ENCODE measurements around the gene CELSR1. TPM values are rescaled to one million over a fixed set of nuclear protein-coding genes. Genes with fewer than 3 reads are reported as not detected.

The CELSR1 gene
- total RNA-seq, 2 donors from 2014 or later = 0.14 to 0.45 TPM

GRCh38 chr22:46490538-46490937 is 46.9 kb downstream of the CELSR1 start:
- H3K27me3 Mint-ChIP-seq = peaks cover 0 to 5% of the 10 kb centered on the region in 2 donors
- ATAC-seq (no peak), DNase-seq (ENCODE audit: low spot score) (no peak)
- H3K27ac Mint-ChIP-seq = no peak overlapping the region
- no peak overlapping the region for H3K4me3 Mint-ChIP-seq
- peaks cover 0 to 12% of the 10 kb centered on the region in 2 donors for H3K4me1 Mint-ChIP-seq (ENCODE audit: low read depth in 2 of 2)
- no peaks in the 10 kb centered on the region for H3K36me3 Mint-ChIP-seq
- no peaks in the 10 kb centered on the region for H3K9me3 Mint-ChIP-seq

DNA sequence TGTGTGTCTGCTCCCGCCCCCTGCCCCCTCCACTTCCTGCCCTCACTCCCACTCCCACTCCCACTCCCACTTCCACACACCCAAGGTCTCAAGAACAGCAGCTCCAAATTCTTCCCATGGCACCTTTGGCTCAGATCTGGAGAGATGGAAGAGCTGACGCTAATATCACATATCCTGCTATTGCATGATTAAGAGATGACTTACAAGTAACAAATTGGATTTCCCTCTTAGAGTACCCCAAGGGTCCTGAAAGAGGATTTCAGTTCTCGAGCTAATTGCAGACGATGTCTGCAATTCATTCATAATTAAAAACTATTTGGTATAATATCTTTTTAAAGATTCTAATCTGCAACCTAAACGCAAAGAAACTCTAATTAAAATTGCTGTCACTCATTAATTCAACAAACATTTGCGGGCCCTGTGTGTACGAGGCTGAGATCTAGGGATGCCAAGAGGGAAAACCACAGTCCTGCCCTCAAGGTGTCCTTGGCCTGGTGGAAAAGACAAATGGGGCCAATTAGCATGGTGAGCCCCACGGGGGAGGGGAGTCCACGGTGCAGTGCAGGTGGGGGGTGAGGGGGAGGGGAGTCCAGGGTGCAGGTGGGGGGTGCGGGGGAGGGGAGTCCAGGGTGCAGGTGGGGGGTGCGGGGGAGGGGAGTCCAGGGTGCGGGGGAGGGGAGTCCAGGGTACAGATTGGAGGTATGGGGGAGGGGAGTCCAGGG is 50.3 kb downstream of the CELSR1 start:
- ATAC-seq (no peak), DNase-seq (ENCODE audit: low spot score) (no peak)
- H3K4me1 Mint-ChIP-seq (ENCODE audit: low read depth in 2 of 2) = peaks cover 7 to 24% of the 10 kb centered on the region in 2 donors
- no peak overlapping the region for H3K27ac Mint-ChIP-seq
- H3K9me3 Mint-ChIP-seq = no peaks in the 10 kb centered on the region
- no peak overlapping the region for H3K4me3 Mint-ChIP-seq
- no peaks in the 10 kb centered on the region for H3K36me3 Mint-ChIP-seq
- H3K27me3 Mint-ChIP-seq = peaks cover 0 to 5% of the 10 kb centered on the region in 2 donors

GRCh38 chr22:46484861-46485595 is 52.4 kb downstream of the CELSR1 start:
- ATAC-seq = no peak
- Mint-ChIP-seq H3K27ac (no peak overlapping the region), H3K27me3 (no peaks in the 10 kb centered on the region), H3K9me3 (no peaks in the 10 kb centered on the region), H3K4me1 (ENCODE audit: low read depth in 2 of 2) (peaks cover 18 to 33% of the 10 kb centered on the region in 2 donors), H3K4me3 (no peak overlapping the region), H3K36me3 (no peaks in the 10 kb centered on the region)
- no peak for DNase-seq (ENCODE audit: low spot score)

DNA sequence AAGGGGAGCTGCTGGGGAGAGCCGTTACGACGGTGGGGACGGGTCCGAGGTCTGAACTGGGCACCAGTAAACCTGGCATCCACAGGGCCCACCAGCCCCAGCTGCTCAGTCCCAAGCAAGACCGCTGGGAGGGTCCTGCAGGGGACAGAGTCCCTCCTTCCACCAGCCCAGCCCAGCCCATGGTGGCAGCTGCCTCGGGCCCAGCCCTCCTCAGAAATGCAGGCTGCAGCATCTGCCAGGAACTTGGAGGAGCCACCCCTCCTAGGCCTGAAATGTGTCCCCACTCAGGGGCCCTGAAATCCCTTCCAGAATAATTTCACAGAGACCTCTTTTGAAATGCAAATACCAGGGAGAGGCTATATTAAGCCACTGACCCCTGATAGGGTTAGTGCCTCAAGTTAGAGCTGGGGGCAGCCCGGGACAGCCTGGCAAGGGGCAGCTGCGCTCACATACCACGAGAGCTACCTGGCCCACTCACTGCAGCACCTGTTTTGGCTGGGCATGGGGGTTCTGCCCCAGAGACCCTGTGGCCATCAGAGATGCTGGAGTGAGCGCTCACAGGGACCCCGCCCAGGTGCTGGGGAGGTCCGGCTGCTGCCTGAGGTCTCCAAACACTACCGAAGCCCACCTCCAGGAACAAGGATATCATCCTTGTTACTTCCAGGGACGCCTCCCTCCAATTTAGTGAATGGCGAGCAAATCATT is 53.1 kb downstream of the CELSR1 start:
- Mint-ChIP-seq H3K9me3 (no peaks in the 10 kb centered on the region), H3K27me3 (no peaks in the 10 kb centered on the region), H3K27ac (no peak overlapping the region), H3K4me3 (no peak overlapping the region), H3K36me3 (no peaks in the 10 kb centered on the region), H3K4me1 (ENCODE audit: low read depth in 2 of 2) (peaks cover 18 to 33% of the 10 kb centered on the region in 2 donors)
- no peak for ATAC-seq
- no peak for DNase-seq (ENCODE audit: low spot score)

GRCh38 chr22:46483353-46483752 is 54.1 kb downstream of the CELSR1 start:
- ATAC-seq = peak in 1 of 2 donors; percentile 71
- Mint-ChIP-seq H3K27me3 (no peaks in the 10 kb centered on the region), H3K4me3 (no peak overlapping the region), H3K36me3 (no peaks in the 10 kb centered on the region), H3K27ac (peak overlapping the region in 1 of 2 donors; percentile 70), H3K4me1 (ENCODE audit: low read depth in 2 of 2) (peaks cover 18 to 33% of the 10 kb centered on the region in 2 donors), H3K9me3 (no peaks in the 10 kb centered on the region)
- no peak for DNase-seq (ENCODE audit: low spot score)

- Mint-ChIP-seq H3K4me1 (ENCODE audit: low read depth in 2 of 2) (peaks cover 18 to 26% of the 10 kb centered on the region in 2 donors), H3K4me3 (no peak overlapping the region)
Measured at GRCh38 chr22:46482056-46482675, 55.3 kb downstream of the CELSR1 start.

GRCh38 chr22:46481386-46481785 is 56.0 kb downstream of the CELSR1 start:
- ATAC-seq = no peak
- Mint-ChIP-seq H3K4me3 (no peak overlapping the region), H3K9me3 (no peaks in the 10 kb centered on the region), H3K27ac (no peak overlapping the region), H3K36me3 (no peaks in the 10 kb centered on the region), H3K27me3 (no peaks in the 10 kb centered on the region), H3K4me1 (ENCODE audit: low read depth in 2 of 2) (peaks cover 22 to 25% of the 10 kb centered on the region in 2 donors)
- DNase-seq (ENCODE audit: low spot score) = no peak

More at GRCh38 chr22:46482056-46482675, 55.3 kb downstream of the CELSR1 start:
- Mint-ChIP-seq H3K27ac (peak overlapping the region in 1 of 2 donors; percentile 67), H3K27me3 (no peaks in the 10 kb centered on the region), H3K36me3 (no peaks in the 10 kb centered on the region), H3K9me3 (no peaks in the 10 kb centered on the region)
- ATAC-seq = peak in 1 of 2 donors; percentile 51
- DNase-seq (ENCODE audit: low spot score) = no peak

DNA sequence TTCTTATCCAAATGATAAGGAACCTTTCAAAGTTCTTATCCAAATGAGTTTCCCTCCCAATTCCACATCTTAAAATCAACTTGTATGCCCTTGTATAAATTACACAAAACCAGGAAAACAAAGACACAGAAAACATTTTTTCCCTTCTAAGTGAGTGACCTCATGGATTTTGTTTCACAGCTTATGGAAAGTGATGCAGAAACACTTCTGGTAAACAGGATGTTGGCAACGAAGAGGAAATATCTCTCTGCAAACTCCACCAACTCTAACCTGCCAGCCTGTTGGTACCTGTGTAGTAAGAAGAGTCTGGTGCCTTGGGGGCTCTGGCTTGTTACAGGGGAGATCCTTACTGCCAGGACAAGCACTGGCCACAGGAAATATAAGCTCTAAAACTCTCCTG is 57.0 kb downstream of the CELSR1 start:
- DNase-seq (ENCODE audit: low spot score) (no peak), ATAC-seq (no peak)
- Mint-ChIP-seq H3K4me3 (no peak overlapping the region), H3K36me3 (no peaks in the 10 kb centered on the region), H3K4me1 (ENCODE audit: low read depth in 2 of 2) (peaks cover 27 to 30% of the 10 kb centered on the region in 2 donors), H3K27me3 (no peaks in the 10 kb centered on the region), H3K27ac (peak overlapping the region in 1 of 2 donors; percentile 27), H3K9me3 (no peaks in the 10 kb centered on the region)

DNA sequence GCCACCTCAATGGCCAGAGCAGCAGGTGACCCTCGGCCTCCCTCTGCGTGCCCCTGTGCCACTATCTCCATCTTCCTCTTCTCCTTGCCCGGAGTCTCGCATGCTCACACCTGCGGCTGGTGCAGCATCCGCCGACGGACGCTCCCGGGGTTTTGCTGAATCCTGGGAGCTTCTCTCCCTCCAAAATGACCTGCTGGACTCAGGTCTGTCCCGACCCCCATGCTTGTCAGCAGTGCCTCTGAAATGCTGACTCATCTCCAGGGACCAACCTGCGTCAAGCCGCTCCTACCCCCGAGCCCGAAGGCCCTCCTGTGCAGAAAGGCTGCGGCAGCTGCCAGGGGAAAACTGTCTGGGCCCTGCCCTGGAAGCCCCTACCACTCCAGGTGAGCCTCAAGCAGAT is 58.4 kb downstream of the CELSR1 start:
- no peak for DNase-seq (ENCODE audit: low spot score)
- no peaks in the 10 kb centered on the region for H3K9me3 Mint-ChIP-seq
- H3K36me3 Mint-ChIP-seq = no peaks in the 10 kb centered on the region
- no peaks in the 10 kb centered on the region for H3K27me3 Mint-ChIP-seq
- H3K4me3 Mint-ChIP-seq = no peak overlapping the region
- H3K27ac Mint-ChIP-seq = peak overlapping the region in 1 of 2 donors; percentile 41
- ATAC-seq = no peak
- H3K4me1 Mint-ChIP-seq (ENCODE audit: low read depth in 2 of 2) = peaks cover 27 to 33% of the 10 kb centered on the region in 2 donors

DNA sequence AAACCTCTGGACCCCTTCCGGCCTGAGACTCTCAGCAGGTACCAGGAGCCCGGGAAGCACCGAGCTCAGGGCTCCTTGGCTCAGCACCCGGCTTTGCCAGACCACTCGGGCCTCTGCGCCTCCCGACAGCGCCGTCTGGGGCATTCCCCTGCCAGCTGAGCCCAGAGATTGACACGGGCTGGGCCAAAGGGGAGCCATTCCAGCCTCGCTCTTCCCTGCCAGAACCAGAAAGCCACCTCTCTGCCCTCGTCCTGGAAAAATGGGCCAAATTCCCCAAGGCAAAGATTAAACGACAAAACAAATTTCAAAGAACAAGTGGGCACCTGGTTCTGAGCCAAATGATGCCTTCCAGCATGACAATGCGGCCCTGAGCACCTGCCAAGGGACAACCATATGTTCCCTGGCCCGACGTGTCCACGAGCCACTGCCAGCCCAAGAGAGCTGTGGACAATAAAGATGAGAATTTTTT is 59.3 kb downstream of the CELSR1 start:
- ATAC-seq (no peak), DNase-seq (ENCODE audit: low spot score) (no peak)
- H3K4me3 Mint-ChIP-seq = no peak overlapping the region
- H3K36me3 Mint-ChIP-seq = no peaks in the 10 kb centered on the region
- no peak overlapping the region for H3K27ac Mint-ChIP-seq
- peaks cover 27 to 30% of the 10 kb centered on the region in 2 donors for H3K4me1 Mint-ChIP-seq (ENCODE audit: low read depth in 2 of 2)
- H3K9me3 Mint-ChIP-seq = no peaks in the 10 kb centered on the region
- no peaks in the 10 kb centered on the region for H3K27me3 Mint-ChIP-seq

DNA sequence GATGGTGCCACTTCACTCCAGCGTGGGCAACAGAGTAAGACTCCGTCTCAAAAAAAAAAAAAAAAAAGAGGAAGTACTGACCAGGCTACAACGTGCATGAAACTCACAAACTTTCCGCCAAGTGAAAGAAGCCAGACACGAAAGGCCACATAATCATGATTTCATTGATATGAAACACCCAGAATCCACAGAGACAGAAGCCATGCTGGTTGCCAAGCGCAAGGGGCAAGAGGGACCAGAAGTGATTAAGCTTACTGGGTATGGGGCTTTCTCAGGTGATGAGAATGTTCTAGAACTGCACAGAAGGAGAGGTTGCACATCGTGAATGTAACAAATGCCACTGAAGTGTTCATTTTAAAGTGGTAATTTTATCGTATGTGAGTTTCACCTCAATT is 60.9 kb downstream of the CELSR1 start:
- Mint-ChIP-seq H3K4me1 (ENCODE audit: low read depth in 2 of 2) (peaks cover 16 to 19% of the 10 kb centered on the region in 2 donors), H3K27ac (peak overlapping the region; percentile 18 to 81), H3K27me3 (no peaks in the 10 kb centered on the region), H3K4me3 (peak overlapping the region; percentile 36), H3K9me3 (no peaks in the 10 kb centered on the region), H3K36me3 (no peaks in the 10 kb centered on the region)
- DNase-seq (ENCODE audit: low spot score) = no peak
- peak; percentile 54 to 82 for ATAC-seq

- peaks cover 0 to 2% of the 10 kb centered on the region in 2 donors for H3K27me3 Mint-ChIP-seq
- no peak for ATAC-seq
- no peak for DNase-seq (ENCODE audit: low spot score)
Measured at GRCh38 chr22:46473896-46474557, 63.4 kb downstream of the CELSR1 start.

More at GRCh38 chr22:46473896-46474557, 63.4 kb downstream of the CELSR1 start:
- Mint-ChIP-seq H3K4me3 (no peak overlapping the region), H3K9me3 (no peaks in the 10 kb centered on the region), H3K27ac (no peak overlapping the region), H3K36me3 (no peaks in the 10 kb centered on the region), H3K4me1 (ENCODE audit: low read depth in 2 of 2) (peaks cover 9 to 15% of the 10 kb centered on the region in 2 donors)
